Activated CD8-positive, alpha-beta memory T cell treated with anti-CD3 and anti-CD28 coated beads, Interleukin-2, amount 10 ng/mL, durations not matched to agents 7 days and 5 days (primary cell): ENCODE data around the gene HEATR5A. TPM values are rescaled to one million over a fixed set of nuclear protein-coding genes. Genes with fewer than 3 reads are reported as not detected.
A peak's percentile ranks its signal among the peaks of the same experiment; 100 is the strongest.

ENCODE experiments used
- ATAC-seq: fragments of 150-1000 bp; cut with Tn5 transposase; one replicate; pipeline ENCODE4 v1.10.0; 2021; ENCODE audit warnings: moderate library complexity
- CTCF ChIA-PET: fragments of 350-600 bp; sonication (Branson Sonifier 250); formaldehyde crosslinking; loops from one replicate; lab custom pipeline; 2021; ENCODE audit warnings: antibody characterized with exemption; lab: Charles Lee
- DNase-seq: peaks from one replicate; pipeline ENCODE4 v3.0.0-alpha.2; 2020
- H3K27ac Mint-ChIP-seq: one replicate; pipeline ENCODE4 v1.8.0; 2021; ENCODE audit warnings: mild to moderate bottlenecking, mixed read lengths
- H3K27me3 Mint-ChIP-seq: one replicate; pipeline ENCODE4 v1.8.0; 2021; ENCODE audit warnings: mixed read lengths
- H3K36me3 Mint-ChIP-seq: one replicate; pipeline ENCODE4 v1.8.0; 2021; ENCODE audit warnings: mild to moderate bottlenecking, mixed read lengths
- H3K4me1 Mint-ChIP-seq: one replicate; pipeline ENCODE4 v1.8.0; 2021; ENCODE audit warnings: mixed read lengths
- H3K4me3 Mint-ChIP-seq: one replicate; pipeline ENCODE4 v1.8.0; 2021; ENCODE audit warnings: mild to moderate bottlenecking, moderate library complexity, mixed read lengths
- H3K9me3 Mint-ChIP-seq: one replicate; pipeline ENCODE4 v1.8.0; 2022; ENCODE audit warnings: low read depth, mixed read lengths
- total RNA-seq, 2 experiments: library from RNA; stranded (reverse); gene quantifications; one replicate each; pipeline ENCODE4 v1.2.3, GENCODE V29; 2021

Gene HEATR5A
- total RNA-seq, 2 experiments from 2014 or later = 8.4 to 18.7 TPM

DNA sequence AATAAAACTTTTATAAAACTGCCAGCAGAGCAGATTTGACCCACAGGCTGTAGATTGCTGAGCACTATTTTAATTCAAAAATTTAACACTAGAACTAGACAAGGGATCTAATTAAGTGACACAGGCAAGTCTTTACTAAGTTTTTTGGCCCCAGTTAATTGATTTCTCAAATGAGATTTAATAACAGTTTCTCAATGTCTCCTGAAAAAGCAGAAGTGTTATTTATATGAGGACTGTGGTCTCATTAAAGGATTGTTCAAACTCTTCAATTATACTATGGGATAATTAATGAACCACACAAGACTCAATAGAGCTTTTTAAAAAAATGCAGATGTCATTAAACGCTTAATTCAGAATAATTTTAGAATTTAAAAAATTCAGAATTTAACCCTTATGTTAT is 1.9 kb downstream of the HEATR5A start:
- H3K36me3 Mint-ChIP-seq = peaks cover 4% of the 10 kb centered on the region
- H3K27ac Mint-ChIP-seq = no peak overlapping the region
- no peaks in the 10 kb centered on the region for H3K9me3 Mint-ChIP-seq
- peaks cover 33% of the 10 kb centered on the region for H3K4me1 Mint-ChIP-seq
- peaks cover 3% of the 10 kb centered on the region for H3K27me3 Mint-ChIP-seq
- CTCF ChIA-PET = interaction anchor here (1.0 to 2.8 kb wide), 3 partner anchors 35 to 210 kb away, joined by 3 to 10 read pairs (median 4); no protein-coding TSS in a partner anchor
- no peak for ATAC-seq
- no peak overlapping the region for H3K4me3 Mint-ChIP-seq
- DNase-seq = no peak

DNA sequence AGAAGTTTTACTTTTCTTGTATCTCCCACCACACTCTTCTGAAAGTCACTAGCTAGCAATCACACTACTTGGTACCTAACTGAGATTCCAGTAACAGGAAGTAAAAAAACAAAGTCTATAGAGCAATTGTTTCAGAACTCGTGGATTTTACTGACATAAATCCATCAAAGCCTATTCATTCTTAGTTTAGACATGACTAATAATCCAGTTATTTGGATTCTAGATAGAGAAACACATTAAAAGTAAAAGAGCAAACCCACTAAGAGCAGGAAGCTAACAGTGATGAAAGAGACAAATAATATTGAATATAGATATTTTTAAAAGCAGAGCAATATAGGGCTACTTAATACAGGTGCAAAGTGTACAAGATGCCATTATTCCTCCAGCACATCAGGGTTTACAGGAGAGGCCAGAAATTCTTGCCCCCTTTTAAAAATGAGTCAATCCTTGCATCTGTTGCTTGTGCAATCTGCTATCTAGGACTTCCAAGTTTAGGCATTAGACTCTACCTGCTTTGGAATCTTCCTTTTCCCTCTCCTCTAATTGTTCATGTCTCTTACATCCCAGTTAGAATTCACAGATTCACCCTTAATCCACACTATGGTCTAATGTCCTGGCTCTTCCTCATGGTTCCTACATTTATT is 6.0 kb downstream of the HEATR5A start:
- Mint-ChIP-seq H3K36me3 (peaks cover 2% of the 10 kb centered on the region), H3K4me1 (peaks cover 23% of the 10 kb centered on the region), H3K27me3 (peaks cover 1% of the 10 kb centered on the region), H3K9me3 (no peaks in the 10 kb centered on the region), H3K4me3 (no peak overlapping the region), H3K27ac (no peak overlapping the region)
- DNase-seq (no peak), ATAC-seq (no peak)
- CTCF ChIA-PET = no interaction called here

DNA sequence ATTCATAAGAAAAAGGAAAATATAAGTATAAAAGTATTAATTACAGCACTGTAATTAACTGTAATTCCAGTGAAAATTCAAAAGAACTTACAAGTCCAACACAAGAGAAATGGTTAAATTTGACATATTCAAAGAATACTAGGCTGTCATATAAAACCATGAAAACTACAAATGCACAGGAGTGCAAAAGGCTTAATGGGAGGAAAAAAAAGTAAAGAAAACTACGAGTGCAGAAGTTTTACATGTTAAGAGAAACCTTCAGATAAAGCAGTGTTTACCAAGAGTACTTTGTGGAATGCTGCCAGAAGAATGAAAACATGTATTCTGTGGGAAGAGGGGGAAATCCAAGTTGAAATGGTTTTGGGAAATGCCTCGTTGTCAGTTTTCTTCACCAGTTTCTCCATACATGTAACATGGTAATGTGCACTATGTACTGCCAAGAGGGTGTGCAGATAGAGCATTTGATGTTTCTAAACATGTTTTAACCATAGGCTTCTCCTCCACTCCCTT is 9.1 kb downstream of the HEATR5A start:
- ATAC-seq = no peak
- CTCF ChIA-PET = no interaction called here

DNA sequence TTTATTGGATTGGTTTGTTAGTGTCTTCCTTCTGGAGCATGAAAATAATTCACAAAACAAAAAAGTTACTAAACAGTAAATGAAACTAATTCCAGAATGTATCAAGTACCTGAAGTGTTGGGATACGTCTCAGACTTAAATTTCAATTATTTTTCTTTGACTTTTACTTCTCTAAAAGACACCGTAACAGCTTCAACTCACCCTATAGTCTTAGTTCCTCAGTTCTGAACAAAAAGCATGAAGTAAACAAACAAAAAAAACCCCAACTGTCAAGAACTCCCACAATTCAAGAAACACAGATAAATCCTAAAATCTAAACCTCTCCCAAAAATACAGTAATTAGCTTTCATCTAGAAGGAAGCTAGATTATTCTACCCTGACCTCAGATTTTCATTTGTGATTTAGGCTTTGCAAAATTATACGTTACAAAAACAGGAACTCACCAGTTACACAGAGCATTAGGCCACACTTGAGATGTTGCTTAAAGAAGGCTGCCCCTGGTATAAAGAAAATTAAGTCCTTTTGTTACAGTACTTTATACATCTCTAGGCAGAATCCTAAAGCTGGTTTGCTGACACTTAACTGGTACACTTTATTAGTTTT is 10.2 kb downstream of the HEATR5A start:
- H3K27ac Mint-ChIP-seq = no peak overlapping the region
- CTCF ChIA-PET = interaction anchor here (1.0 kb wide), 1 partner anchor 39 kb away, joined by 3 read pairs; no protein-coding TSS in a partner anchor
- H3K9me3 Mint-ChIP-seq = no peaks in the 10 kb centered on the region
- ATAC-seq (no peak), DNase-seq (no peak)
- peaks cover 13% of the 10 kb centered on the region for H3K4me1 Mint-ChIP-seq
- H3K27me3 Mint-ChIP-seq = no peaks in the 10 kb centered on the region
- no peaks in the 10 kb centered on the region for H3K36me3 Mint-ChIP-seq
- H3K4me3 Mint-ChIP-seq = no peak overlapping the region

More for the DNA sequence above, 9.1 kb downstream of the HEATR5A start:
- Mint-ChIP-seq H3K27me3 (no peaks in the 10 kb centered on the region), H3K9me3 (no peaks in the 10 kb centered on the region), H3K4me3 (no peak overlapping the region), H3K36me3 (no peaks in the 10 kb centered on the region), H3K27ac (no peak overlapping the region), H3K4me1 (peaks cover 14% of the 10 kb centered on the region)
- DNase-seq = no peak

DNA sequence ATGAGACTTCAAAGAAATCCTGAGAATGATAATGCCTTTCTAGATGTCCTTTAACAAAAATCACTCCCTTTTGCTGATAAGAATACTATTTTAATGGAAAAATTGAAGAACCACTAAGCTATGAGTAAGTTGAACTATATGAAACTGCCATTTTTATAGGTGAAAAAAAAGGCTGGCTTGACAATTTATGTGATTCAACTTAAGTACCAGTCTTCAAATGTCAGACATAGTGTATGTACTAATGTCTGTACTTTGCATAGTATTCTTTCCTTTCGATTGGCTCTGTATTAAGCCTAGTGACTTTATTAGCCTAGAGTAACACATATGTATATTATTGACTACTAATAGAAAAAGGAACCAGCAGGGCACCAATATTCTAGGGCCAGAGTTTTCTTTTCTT is 11.9 kb downstream of the HEATR5A start:
- ATAC-seq (no peak), DNase-seq (no peak)
- H3K4me1 Mint-ChIP-seq = peaks cover 2% of the 10 kb centered on the region
- H3K36me3 Mint-ChIP-seq = no peaks in the 10 kb centered on the region
- H3K4me3 Mint-ChIP-seq = no peak overlapping the region
- no peaks in the 10 kb centered on the region for H3K27me3 Mint-ChIP-seq
- no peak overlapping the region for H3K27ac Mint-ChIP-seq
- CTCF ChIA-PET = no interaction called here
- H3K9me3 Mint-ChIP-seq = no peaks in the 10 kb centered on the region

DNA sequence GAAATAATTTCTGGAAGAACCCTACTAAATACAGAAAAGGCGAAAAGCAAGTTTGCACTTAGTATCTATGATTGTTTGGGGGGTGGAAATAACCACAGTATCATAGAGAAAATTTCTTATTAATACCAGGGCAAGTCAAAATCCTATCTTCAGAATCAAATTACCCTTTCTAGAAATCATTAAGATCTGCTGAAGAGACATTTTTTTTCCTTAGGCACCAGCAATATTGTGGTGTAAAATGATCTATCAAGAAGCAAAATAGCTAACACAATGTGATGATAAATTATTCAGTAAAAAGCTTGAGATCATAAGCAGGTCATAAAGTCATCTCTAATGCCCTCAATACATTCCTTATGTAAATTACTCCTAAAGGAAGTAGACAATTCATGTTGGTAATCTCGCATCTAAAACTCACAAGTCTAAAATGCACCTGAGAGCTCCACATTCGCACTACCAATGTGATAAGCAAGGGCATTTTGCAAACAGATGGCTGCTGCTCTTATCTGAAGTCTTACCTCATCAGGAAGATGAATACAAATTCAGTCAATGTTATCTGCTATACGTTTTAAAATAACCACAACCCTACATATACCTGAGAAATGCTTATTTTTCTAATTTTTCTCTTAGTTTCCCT is 14.6 kb downstream of the HEATR5A start:
- H3K27me3 Mint-ChIP-seq = no peaks in the 10 kb centered on the region
- no peak overlapping the region for H3K27ac Mint-ChIP-seq
- no peaks in the 10 kb centered on the region for H3K9me3 Mint-ChIP-seq
- DNase-seq (no peak), ATAC-seq (no peak)
- H3K4me3 Mint-ChIP-seq = no peak overlapping the region
- CTCF ChIA-PET = interaction anchor here (1.2 kb wide), 1 partner anchor 8 kb away, joined by 4 read pairs; no protein-coding TSS in a partner anchor
- H3K36me3 Mint-ChIP-seq = peaks cover 5% of the 10 kb centered on the region
- H3K4me1 Mint-ChIP-seq = peaks cover 5% of the 10 kb centered on the region

DNA sequence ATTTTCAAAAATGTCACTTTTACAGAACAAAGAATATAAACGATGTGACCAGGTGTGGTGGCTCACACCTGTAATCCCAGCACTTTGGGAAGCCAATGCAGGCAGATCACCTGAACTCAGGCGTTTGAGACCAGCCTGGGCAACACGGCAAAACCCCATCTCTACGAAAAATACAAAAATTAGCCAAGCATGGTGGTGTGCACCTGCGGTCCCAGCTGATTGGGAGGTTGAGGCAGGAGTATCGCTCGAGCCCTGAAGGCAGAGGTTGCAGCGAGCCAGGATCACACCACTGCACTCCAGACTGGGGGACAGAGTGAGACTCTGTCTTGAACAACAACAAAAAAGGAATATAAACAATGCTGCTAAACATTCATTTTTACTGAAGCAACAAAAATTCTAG is 15.2 kb downstream of the HEATR5A start:
- ATAC-seq (no peak), DNase-seq (no peak)
- Mint-ChIP-seq H3K9me3 (no peaks in the 10 kb centered on the region), H3K4me1 (peaks cover 7% of the 10 kb centered on the region), H3K4me3 (no peak overlapping the region), H3K27me3 (no peaks in the 10 kb centered on the region), H3K36me3 (peaks cover 7% of the 10 kb centered on the region), H3K27ac (no peak overlapping the region)
- CTCF ChIA-PET = no interaction called here

DNA sequence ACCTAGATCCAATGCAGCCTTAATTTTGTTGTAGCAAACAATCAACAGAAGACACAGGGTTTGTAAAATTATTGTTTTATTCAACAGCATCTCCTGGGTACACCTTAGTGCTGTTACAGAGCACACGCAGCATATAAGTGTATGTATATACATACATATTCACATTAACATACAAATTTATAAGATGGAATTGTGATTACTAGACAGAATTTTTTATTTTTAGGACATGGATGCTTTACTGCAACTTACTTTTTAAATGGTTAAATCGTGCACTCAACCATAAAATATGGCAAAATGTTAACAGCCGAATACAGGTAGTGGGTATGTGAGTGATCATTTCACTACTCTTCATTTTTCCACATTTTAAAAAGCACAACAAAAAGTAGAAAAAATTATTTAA is 16.6 kb downstream of the HEATR5A start:
- Mint-ChIP-seq H3K36me3 (peaks cover 8% of the 10 kb centered on the region), H3K9me3 (no peaks in the 10 kb centered on the region), H3K27me3 (no peaks in the 10 kb centered on the region), H3K4me1 (peaks cover 11% of the 10 kb centered on the region), H3K4me3 (no peak overlapping the region), H3K27ac (no peak overlapping the region)
- no peak for DNase-seq
- CTCF ChIA-PET = no interaction called here
- no peak for ATAC-seq

DNA sequence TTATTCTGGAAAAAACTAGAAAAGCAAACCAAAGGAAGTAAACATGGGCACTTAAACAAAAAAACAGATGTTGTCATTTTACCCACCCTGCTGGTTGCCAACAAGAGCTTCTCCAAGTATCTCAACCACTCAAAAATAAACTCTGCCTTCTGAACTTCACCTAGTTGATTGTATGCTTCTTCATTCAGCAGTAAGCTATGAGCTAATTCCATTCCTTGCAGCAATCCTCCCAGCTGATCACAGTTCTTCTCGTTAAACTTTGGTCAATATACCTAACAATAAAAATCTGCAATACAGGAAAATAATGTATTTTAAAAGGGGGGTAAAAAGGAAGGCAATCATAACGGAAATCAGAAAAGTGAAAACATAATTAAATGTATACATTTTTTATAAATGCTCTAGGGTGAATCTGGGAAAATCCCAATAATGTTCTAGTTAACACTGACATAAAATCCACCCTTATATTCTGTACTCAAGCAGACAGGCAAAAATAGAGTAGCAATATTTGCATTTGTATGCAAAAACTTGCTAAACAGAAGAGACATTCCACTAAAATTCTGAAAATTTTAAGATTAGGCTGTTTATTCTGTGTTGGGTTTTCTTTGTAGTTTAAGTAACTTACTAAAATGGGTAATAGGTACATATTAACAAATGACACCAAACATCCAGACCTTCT is 17.4 kb downstream of the HEATR5A start:
- peaks cover 17% of the 10 kb centered on the region for H3K4me1 Mint-ChIP-seq
- H3K27me3 Mint-ChIP-seq = no peaks in the 10 kb centered on the region
- ATAC-seq (no peak), DNase-seq (no peak)
- no peak overlapping the region for H3K4me3 Mint-ChIP-seq
- no peak overlapping the region for H3K27ac Mint-ChIP-seq
- H3K36me3 Mint-ChIP-seq = peaks cover 14% of the 10 kb centered on the region
- H3K9me3 Mint-ChIP-seq = no peaks in the 10 kb centered on the region
- CTCF ChIA-PET = no interaction called here

DNA sequence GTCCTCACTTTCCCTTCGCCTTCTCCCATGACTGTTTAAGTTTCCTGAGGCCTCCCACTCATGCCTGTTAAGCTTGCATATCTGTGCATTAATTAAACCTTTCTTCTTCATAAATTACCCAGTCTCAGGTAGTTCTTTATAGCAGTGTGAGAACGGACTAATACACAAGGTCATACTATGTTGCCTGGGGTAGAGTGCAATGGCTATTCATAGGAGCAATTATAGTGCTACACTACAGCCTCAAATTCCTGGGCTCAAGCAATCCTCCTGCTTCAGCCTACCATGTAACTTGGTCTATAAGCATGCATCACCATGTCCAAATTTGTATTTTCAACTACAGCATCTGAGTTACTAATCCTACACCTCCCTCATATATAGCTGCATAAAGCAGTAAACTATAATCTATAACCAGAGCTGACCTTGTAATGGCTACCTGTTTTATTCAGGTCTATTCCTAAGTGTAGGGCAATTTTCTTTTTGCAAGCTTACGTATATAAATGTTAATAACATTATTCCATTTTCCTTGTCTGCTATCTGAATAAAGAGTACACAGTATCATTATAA is 18.9 kb downstream of the HEATR5A start:
- no peak for ATAC-seq
- peaks cover 17% of the 10 kb centered on the region for H3K4me1 Mint-ChIP-seq
- no peaks in the 10 kb centered on the region for H3K27me3 Mint-ChIP-seq
- H3K4me3 Mint-ChIP-seq = no peak overlapping the region
- no peak overlapping the region for H3K27ac Mint-ChIP-seq
- peaks cover 14% of the 10 kb centered on the region for H3K36me3 Mint-ChIP-seq
- CTCF ChIA-PET = interaction anchor here (0.6 to 0.9 kb wide), 2 partner anchors 12 to 18 kb away, joined by 3 read pairs; partner anchors contain the start of gene HEATR5A
- DNase-seq = no peak
- no peaks in the 10 kb centered on the region for H3K9me3 Mint-ChIP-seq

DNA sequence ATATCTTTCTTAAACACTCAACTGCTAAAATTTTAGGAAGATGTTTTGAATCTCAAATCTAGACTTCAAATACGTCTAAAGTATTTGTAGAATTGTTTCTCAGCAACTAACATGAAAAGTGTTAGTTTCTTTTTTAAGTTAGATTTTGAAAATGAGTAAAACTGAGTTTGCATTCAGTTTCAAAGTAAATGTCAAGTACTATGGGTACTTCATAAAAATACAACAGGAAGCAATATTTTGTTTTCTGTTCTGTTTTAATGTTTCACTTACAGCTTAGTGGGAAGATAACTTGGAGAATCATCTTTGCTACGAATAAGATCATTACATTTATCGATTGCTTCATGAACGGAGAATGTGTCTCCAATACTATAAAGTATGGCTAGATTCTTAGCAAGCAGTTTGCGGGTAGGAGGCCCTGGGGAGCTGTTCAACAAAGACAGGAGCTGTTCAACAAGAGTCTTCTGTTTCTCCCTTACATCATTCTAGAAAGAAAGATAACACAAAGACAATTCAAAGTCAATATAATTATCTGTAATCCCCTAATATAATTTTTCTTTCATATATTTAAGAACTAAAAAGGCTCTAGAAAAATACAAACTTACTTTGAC is 20.2 kb downstream of the HEATR5A start:
- no peaks in the 10 kb centered on the region for H3K9me3 Mint-ChIP-seq
- DNase-seq (no peak), ATAC-seq (no peak)
- H3K27ac Mint-ChIP-seq = peak overlapping the region; percentile 75
- peaks cover 17% of the 10 kb centered on the region for H3K4me1 Mint-ChIP-seq
- CTCF ChIA-PET = interaction anchor here (1.2 kb wide), 1 partner anchor 20 kb away, joined by 3 read pairs; the partner anchor contains the start of gene HEATR5A
- no peaks in the 10 kb centered on the region for H3K27me3 Mint-ChIP-seq
- H3K36me3 Mint-ChIP-seq = peaks cover 15% of the 10 kb centered on the region
- peak overlapping the region; percentile 53 for H3K4me3 Mint-ChIP-seq

DNA sequence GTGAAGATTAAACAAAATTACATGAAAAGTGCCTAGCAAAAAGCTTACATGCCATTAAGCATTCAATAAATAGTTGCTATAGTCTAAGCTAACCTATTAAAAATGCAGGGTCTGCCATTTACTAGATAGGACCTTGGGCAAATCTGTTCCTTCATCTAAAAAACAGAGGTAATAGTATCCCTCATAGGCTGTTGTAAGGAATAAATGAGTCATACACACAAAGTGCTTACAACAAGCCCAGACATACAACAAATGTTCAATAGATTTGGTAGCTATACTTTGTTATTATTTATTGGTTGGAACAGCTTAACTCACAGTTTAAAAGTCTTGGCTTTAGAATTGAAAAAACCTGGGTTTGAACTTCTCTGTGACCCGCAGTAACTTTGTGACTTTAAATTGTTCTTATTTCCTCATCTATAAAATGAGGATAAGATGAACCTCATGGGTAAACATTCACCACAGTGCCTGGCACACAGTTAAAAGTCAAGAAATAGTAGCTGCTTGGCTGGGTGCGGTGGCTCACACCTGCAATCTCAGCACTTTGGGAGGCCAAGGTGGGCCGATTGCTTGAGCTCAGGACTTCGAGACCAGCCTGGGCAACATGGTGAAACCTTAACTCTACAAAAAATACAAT is 24.7 kb downstream of the HEATR5A start:
- CTCF ChIA-PET = interaction anchor here (0.5 to 1.7 kb wide), 4 partner anchors 11 to 360 kb away, joined by 3 to 4 read pairs (median 4); partner anchors contain the start of gene HEATR5A
- Mint-ChIP-seq H3K27me3 (no peaks in the 10 kb centered on the region), H3K4me3 (no peak overlapping the region), H3K27ac (no peak overlapping the region), H3K4me1 (peaks cover 12% of the 10 kb centered on the region), H3K9me3 (no peaks in the 10 kb centered on the region), H3K36me3 (peaks cover 10% of the 10 kb centered on the region)
- DNase-seq = no peak
- no peak for ATAC-seq
